Measurements from ENCODE around the gene NAA16. TPM values are rescaled to one million over a fixed set of nuclear protein-coding genes. Genes with fewer than 3 reads are reported as not detected.
A peak's percentile ranks its signal among the peaks of the same experiment; 100 is the strongest.

The NAA16 gene
- total RNA-seq, 1 experiment from 2014 or later, result 11.4 TPM

- DNase-seq, result no peak
- no peaks in the 10 kb centered on the region for H3K36me3 ChIP-seq (replicated peaks; ENCODE audit: control insufficient read depth, insufficient read depth, low read length)
- H3K4me3 ChIP-seq (ENCODE audit: insufficient read depth, low read depth, low read length), result no peak overlapping the region
- no peaks in the 10 kb centered on the region for H3K27me3 ChIP-seq (ENCODE audit: control insufficient read depth, insufficient read depth, low read length)
These were observed 17.8 kb upstream of the NAA16 start for GRCh38 chr13:41293272-41293671.

DNA sequence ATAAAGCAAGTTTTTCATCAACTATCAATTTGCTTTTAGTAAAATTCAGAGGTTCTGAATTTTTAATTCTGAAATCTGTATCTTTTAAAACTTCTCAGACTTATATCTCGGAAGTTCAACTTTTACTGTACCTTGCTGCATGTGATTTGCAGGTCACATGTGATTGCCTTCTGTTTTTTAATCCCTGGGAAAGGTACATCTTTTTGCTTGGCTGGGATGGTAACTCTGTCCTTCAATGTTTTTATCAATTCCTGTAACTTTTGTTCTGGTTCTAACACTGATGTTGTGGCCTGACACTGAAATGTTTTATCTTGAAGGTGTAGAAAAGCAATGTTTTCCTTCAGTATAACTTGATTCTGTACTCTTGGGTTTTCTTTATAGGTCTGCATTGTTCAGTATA is 16.2 kb upstream of the NAA16 start:
- no peaks in the 10 kb centered on the region for H3K36me3 ChIP-seq (replicated peaks; ENCODE audit: control insufficient read depth, insufficient read depth, low read length)
- no peaks in the 10 kb centered on the region for H3K27me3 ChIP-seq (ENCODE audit: control insufficient read depth, insufficient read depth, low read length)
- no peak overlapping the region for H3K4me3 ChIP-seq (ENCODE audit: insufficient read depth, low read depth, low read length)
- DNase-seq, result no peak

DNA sequence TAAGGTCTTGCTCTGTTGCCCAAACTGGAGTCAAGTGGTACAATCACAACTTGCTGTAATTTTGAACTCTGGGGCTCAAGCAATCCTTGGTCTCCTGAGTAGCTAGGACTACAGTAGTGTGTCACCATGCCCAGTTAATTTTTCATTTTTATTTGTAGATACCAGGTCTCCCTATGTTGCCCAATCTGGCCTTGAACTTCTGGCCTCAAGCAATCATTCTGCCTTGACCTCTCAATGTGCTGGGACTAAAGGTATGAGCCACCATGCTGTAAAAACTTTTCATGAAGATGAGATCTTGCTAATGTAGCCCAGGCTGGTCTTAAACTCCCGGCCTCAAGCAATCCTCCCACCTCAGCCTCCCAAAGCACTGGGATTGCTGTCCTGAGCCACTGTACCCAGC is 15.1 kb upstream of the NAA16 start:
- H3K36me3 ChIP-seq (replicated peaks; ENCODE audit: control insufficient read depth, insufficient read depth, low read length), result no peaks in the 10 kb centered on the region
- H3K27me3 ChIP-seq (ENCODE audit: control insufficient read depth, insufficient read depth, low read length), result no peaks in the 10 kb centered on the region
- no peak overlapping the region for H3K4me3 ChIP-seq (ENCODE audit: insufficient read depth, low read depth, low read length)
- no peak for DNase-seq

DNA sequence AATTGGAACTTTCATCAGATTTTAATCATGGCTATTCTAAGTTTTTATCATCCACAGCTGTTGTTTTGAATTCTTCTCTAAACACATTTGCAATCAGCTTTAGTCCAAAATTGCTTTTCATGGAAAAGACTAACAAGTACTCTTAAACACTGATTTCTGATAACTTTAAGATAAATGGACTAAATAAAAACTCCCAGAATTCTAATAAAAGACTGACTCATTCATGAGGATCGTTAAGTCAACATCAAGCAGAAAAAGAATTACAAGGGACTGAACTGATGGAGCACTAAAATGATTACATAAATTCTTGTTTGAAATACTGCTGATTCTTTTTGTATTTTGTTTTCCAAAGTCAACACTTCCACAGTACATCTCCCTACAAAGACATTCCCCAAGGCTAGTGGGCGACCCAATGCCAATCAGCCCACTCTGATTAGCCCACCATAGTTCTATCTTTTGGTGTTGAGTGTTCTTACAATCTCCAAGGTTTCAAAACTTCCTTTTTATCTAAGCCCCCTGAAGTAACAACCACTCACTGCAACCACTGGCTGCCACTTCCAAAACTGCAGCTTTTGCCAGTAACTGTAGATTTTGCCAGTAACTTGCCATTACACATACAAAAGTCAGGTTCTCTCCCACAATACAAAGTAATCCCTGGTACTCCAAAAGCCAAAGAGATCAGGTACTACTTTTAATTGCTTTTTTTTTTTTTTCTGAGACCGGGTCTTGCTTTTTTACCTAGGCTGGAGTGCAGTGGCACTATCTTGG is 14.0 kb upstream of the NAA16 start:
- Histone ChIP-seq H3K27me3 (ENCODE audit: control insufficient read depth, insufficient read depth, low read length) (no peaks in the 10 kb centered on the region), H3K4me3 (ENCODE audit: insufficient read depth, low read depth, low read length) (no peak overlapping the region), H3K36me3 (replicated peaks; ENCODE audit: control insufficient read depth, insufficient read depth, low read length) (no peaks in the 10 kb centered on the region)
- DNase-seq, result no peak

DNA sequence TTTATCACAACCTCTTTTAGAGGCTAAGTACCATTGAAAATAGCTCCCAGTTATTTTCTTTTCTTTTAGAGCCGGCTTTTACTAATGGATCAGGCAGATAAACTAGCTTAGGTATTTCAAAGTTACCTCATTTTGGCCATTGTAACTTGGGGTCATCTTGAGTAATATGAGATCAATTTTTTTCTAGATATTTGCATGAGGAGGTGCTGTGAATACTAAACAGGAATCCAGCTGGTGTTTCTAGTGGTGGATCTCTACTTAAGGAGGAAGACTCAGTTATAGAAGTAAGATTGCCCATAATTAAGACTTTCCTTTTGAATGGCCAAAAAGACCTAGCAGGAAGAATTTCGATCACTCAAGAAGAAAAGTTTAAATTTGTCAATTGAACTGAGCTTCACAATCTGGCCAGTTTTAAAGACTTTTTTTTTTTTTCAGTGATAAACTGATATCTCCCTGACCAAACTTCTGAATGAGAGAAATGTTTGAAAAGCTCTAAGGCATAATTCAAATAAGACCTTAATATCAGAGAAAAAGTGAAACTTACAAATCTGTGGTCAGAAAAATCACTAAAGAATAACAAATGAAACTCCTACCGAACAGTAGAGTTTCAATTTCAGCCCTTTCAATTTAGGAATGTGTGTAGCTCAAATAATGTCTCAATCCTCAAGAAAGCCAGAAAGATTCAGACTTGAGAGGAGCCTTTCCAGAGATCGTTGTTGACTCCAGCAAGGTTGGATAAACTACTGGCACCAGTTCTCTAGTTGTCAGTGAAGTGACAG is 11.6 kb upstream of the NAA16 start:
- no peak for DNase-seq
- H3K27me3 ChIP-seq (ENCODE audit: control insufficient read depth, insufficient read depth, low read length), result no peaks in the 10 kb centered on the region
- H3K36me3 ChIP-seq (replicated peaks; ENCODE audit: control insufficient read depth, insufficient read depth, low read length), result no peaks in the 10 kb centered on the region
- H3K4me3 ChIP-seq (ENCODE audit: insufficient read depth, low read depth, low read length), result no peak overlapping the region

- no peaks in the 10 kb centered on the region for H3K27me3 ChIP-seq (ENCODE audit: control insufficient read depth, insufficient read depth, low read length)
- no peak overlapping the region for H3K4me3 ChIP-seq (ENCODE audit: insufficient read depth, low read depth, low read length)
- no peak for DNase-seq
- H3K36me3 ChIP-seq (replicated peaks; ENCODE audit: control insufficient read depth, insufficient read depth, low read length), result no peaks in the 10 kb centered on the region
These were observed 8.3 kb upstream of the NAA16 start for GRCh38 chr13:41302743-41303142.

GRCh38 chr13:41304551-41304950 is 6.5 kb upstream of the NAA16 start:
- H3K27me3 ChIP-seq (ENCODE audit: control insufficient read depth, insufficient read depth, low read length), result no peaks in the 10 kb centered on the region
- H3K36me3 ChIP-seq (replicated peaks; ENCODE audit: control insufficient read depth, insufficient read depth, low read length), result no peaks in the 10 kb centered on the region
- no peak for DNase-seq
- no peak overlapping the region for H3K4me3 ChIP-seq (ENCODE audit: insufficient read depth, low read depth, low read length)

DNA sequence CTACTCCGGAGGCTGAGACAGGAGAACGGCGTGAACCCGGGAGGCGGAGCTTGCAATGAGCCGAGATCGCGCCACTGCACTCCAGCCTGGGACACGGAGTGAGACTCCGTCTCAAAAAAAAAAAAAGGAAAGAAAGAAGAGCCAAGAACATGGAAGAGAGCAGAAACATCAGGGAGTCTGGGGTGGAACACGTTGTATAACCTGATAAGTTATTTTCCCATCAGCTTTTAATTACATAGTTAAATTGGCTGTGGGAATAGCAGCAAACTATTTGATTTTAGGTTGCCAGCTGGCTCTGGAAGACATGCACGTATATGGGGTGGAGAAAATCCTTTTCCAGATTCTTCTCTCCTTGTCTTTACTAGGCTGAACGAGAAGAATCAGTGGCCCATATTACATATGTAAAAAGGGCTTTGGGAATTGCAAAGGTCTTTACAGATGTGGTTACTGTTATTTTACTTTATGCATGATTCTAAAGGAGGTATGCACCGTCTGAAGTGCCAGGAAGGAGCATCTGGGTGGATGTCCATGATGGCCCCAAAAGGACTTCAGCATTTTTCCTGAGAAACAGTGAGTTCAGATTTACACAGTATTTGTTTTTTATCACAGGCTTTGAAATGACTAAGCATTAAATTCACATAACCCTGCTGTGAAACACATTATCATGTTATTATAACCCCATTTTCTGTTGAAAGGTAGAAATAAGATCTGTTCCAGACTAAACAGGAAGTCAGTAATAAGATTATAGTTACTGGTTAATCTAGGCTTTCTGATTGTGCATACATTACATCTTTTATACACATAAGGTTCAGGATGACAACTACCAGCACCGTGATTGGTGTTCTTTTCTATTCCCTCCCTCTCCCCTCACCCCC is 4.6 kb upstream of the NAA16 start:
- H3K27me3 ChIP-seq (ENCODE audit: control insufficient read depth, insufficient read depth, low read length), result no peaks in the 10 kb centered on the region
- H3K36me3 ChIP-seq (replicated peaks; ENCODE audit: control insufficient read depth, insufficient read depth, low read length), result no peaks in the 10 kb centered on the region
- H3K4me3 ChIP-seq (ENCODE audit: insufficient read depth, low read depth, low read length), result no peak overlapping the region
- DNase-seq, result no peak

DNA sequence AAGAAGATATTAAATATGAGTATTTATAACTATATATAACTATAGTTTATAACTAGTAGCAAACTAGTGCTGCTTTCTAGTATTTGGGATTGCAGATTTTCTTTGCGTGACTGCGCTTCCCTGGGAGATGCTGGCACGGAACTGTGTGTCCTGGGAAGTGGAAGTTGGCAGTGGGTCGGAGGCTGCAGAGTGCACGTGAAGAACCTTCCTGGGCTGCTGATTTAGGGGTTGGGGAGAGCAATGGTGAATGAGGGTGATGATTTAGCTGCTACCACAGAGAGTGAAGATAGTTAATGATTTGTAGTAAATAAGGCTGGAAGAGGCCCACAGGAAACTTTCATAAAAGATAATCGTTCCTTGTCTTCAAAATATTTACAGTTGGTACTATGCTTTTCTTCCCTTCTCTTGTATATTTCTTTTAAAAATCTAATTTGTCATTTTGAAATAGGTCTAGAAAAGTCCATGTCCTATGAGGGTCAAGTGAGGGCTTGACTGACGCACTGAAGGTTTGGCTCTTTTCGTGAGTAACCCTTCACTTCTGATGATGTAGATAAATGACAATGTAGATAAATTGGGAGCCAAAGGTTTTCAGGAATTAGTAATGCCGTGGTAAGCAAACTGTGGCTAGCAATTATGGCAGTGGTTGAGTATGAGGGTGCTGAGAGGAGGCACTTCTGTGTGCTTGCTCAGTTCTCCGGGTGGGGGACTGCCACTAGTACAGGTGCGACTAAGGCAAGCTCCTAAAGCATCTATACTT is 3.0 kb upstream of the NAA16 start:
- Histone ChIP-seq H3K27me3 (ENCODE audit: control insufficient read depth, insufficient read depth, low read length) (no peaks in the 10 kb centered on the region), H3K4me3 (ENCODE audit: insufficient read depth, low read depth, low read length) (no peak overlapping the region), H3K36me3 (replicated peaks; ENCODE audit: control insufficient read depth, insufficient read depth, low read length) (no peaks in the 10 kb centered on the region)
- no peak for DNase-seq

- H3K27me3 ChIP-seq (ENCODE audit: control insufficient read depth, insufficient read depth, low read length), result no peaks in the 10 kb centered on the region
- H3K36me3 ChIP-seq (replicated peaks; ENCODE audit: control insufficient read depth, insufficient read depth, low read length), result no peaks in the 10 kb centered on the region
- peak overlapping the region; percentile 92 for H3K4me3 ChIP-seq (ENCODE audit: insufficient read depth, low read depth, low read length)
- DNase-seq, result peak; percentile 71
These were observed 524 bp downstream of the NAA16 start for GRCh38 chr13:41311406-41312175.

DNA sequence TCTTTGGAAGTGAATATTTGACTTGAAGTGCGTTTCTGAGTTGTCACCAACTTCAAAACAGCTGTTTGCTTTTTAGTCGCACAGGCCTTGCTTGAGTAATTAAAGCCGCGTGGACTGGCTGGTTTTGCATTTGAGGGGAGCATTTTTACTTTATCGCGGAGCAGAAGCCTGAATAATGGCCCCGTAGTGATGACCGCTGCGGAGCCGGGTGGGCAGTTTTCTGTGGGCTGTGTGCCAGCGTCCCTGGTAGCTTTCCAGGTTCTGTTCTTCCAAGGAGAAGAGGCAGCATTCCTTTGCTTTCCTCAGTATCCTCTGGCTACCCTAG is 1.1 kb downstream of the NAA16 start:
- DNase-seq, result peak; percentile 30
- Histone ChIP-seq H3K36me3 (replicated peaks; ENCODE audit: control insufficient read depth, insufficient read depth, low read length) (no peaks in the 10 kb centered on the region), H3K27me3 (ENCODE audit: control insufficient read depth, insufficient read depth, low read length) (no peaks in the 10 kb centered on the region), H3K4me3 (ENCODE audit: insufficient read depth, low read depth, low read length) (peak overlapping the region; percentile 92)

DNA sequence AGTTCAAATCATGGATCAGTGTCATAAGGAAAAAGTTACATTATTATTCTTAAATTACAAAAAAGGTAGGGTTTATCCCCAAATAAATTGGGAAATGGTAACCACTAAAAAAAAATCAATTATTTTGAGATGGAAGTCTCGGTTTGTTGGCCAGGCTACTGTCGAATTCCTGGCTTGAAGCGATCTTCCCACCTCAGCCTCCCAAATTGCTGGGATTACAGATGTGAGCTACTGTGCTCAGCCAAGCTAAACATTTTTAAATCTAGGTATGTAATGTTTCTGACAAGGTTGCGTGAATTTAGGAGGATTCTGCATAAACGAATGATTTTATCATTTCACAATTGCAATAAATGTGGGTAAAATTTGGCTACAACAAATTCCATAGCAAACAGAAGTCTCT is 2.0 kb downstream of the NAA16 start:
- no peak for DNase-seq
- Histone ChIP-seq H3K27me3 (ENCODE audit: control insufficient read depth, insufficient read depth, low read length) (no peaks in the 10 kb centered on the region), H3K4me3 (ENCODE audit: insufficient read depth, low read depth, low read length) (no peak overlapping the region), H3K36me3 (replicated peaks; ENCODE audit: control insufficient read depth, insufficient read depth, low read length) (no peaks in the 10 kb centered on the region)

DNA sequence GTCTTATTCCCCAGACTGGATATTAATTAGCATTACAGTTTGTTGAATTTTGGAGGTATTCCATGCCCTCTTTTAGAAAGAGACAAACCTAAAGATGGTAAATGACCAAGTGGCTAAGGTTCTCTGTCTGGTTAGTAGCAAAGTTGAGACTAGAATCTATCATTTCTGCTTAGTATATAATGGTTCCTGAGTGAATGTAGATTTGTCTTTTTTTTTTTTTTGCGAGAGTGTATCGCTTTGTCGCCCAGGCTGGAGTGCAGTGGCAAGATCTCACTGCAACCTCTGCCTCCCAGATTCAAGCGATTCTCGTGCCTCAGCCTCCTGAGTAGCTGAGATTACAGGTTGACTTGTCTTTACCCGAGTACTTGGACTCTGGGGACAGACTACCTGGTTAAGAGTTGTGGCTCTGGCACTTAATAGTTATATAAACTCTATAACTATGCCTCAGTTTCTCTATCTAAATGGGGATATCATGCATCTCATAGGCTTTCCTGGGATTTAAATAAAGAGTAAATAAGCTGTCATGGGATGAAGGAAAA is 2.7 kb downstream of the NAA16 start:
- no peak overlapping the region for H3K4me3 ChIP-seq (ENCODE audit: insufficient read depth, low read depth, low read length)
- H3K27me3 ChIP-seq (ENCODE audit: control insufficient read depth, insufficient read depth, low read length), result no peaks in the 10 kb centered on the region
- no peaks in the 10 kb centered on the region for H3K36me3 ChIP-seq (replicated peaks; ENCODE audit: control insufficient read depth, insufficient read depth, low read length)
- DNase-seq, result no peak
